ENCODE data around the gene COPE.

COPE gene

DNA sequence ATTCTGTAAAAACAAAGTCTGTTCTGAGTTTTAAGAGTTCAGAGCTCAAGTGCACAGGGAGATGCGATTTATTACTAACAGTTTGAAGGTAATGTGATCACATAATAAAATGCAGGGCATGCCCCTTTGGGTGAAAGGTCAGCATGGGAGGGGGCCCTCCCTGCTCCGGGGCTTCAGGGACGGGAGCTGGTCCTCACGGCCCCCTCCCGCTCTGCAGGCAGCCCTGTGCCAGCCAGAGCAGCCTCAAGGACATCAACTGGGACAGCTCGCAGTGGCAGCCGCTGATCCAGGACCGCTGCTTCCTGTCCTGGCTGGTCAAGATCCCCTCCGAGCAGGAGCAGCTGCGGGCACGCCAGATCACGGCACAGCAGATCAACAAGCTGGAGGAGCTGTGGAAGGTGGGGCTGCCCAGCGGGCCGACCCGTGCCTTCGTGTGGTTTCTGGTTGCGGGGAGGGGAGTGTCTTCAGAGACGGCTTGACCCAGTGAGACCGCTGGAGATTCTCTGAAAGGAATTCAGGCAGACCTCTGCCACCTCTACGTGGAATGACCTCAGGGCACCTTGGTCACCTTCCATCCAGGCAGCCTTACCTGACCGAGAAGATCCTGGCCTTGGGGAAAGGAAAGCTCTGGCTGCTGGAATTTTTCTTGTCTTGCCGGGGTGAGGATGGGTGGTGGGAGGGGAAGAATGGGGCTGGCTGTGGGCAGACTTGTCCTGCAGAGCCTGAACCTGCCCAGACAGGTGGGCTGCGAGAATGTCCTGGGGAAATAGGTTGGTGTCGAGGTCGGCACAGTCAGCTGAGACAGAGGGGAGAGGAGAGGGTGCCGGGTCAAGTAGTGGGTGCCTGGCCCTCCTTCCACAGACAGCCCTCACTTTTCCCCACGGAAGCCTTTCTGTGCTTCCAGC is 68.5 kb downstream of the COPE start:
- no peak for DNase-seq

DNA sequence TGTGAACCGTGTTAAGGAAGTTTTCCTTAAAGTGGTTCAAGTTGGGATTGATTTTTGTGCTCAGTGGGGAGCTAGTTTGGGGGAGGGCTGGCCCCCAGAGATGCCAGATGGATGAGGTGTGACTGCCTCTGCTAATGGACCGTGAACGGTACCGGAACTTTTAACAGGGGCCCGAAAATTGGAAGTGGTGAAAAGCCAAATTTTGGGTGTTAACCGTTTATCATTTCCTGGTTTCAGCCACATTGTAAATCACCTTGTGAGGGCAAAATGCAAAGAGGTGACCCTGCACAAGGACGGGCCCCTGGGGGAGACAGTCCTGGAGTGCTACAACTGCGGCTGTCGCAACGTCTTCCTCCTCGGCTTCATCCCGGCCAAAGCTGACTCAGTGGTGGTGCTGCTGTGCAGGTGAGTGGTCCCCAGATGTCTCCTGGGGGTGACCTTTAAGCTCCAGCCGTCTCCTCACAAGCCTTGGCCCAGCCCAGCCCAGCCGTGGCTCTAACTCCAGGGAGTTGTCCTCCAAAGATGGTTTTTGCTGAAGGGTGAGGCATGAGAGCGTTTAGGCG is 69.3 kb downstream of the COPE start:
- DNase-seq: no peak

Measured in CD4-positive, alpha-beta T cell treated with Interleukin-17A for 4 hours (primary cell).